ENCODE data around the gene ZNF688.

DNA sequence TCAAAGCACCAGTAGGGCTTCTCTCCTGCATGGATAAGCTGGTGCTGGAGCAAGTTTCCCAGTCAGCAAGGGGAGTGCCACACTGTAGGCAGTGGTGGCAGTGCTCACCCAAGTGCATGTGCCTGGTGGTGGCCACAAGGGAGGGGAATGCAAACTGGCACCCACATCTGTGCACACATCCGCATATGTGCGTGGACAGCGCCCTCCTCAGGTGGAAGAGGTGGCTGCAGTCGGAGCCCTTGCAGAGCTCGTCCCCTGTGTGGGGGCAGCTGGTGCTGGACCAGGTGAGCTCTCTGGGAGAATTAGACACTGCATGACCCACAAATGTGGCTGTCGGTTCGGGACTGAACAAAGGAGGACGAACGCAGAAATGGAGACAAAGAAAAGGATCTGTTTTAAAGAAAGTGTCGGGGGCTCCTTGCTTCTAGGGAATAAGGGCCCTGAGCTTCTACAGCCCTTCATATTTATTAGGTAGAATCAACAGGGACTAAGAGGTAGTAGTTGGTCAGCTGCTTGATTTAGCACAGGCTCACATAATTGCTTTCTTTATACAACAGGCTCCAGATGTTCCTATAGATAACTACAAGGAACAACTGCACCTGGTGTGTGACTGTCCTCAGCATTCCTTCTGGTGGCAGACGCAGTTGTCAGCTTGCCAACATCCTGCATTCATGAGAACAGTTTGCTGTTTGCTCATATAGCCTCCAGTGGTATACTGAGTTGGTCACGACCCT is 44.0 kb upstream of the ZNF688 start:
- TF ChIP-seq POLR2A (IDR thresholded peaks at IDR 0.05; ENCODE audit: low read length) (no peak), EP300 (IDR thresholded peaks at IDR 0.05) (no peak)
